Measurements from ENCODE around the gene PRDM16. TPM values are rescaled to one million over a fixed set of nuclear protein-coding genes. Genes with fewer than 3 reads are reported as not detected.

The PRDM16 gene
- total RNA-seq, 1 donor = 6.5 TPM

- Histone ChIP-seq H3K4me3 (ENCODE audit: insufficient read depth, low read length) (no peak overlapping the region), H3K27ac (ENCODE audit: low read depth, low read length) (no peak overlapping the region), H3K4me1 (ENCODE audit: insufficient read depth, low read length) (no peaks in the 10 kb centered on the region), H3K27me3 (ENCODE audit: insufficient read depth, low read length) (no peaks in the 10 kb centered on the region), H3K9me3 (ENCODE audit: low read depth, low read length) (no peaks in the 10 kb centered on the region), H3K36me3 (ENCODE audit: insufficient read depth, low read length) (no peaks in the 10 kb centered on the region), H4K20me1 (ENCODE audit: insufficient read depth, low read length) (no peaks in the 10 kb centered on the region), H2AFZ (ENCODE audit: low read length) (no peak overlapping the region), H3K4me2 (ENCODE audit: insufficient read depth, low read length) (no peak overlapping the region), H3K79me2 (ENCODE audit: insufficient read depth, low read length) (no peaks in the 10 kb centered on the region)
- TF ChIP-seq CTCF (IDR thresholded peaks at IDR 0.05; ENCODE audit: extremely low read depth, low read depth, low read length) = no peak
- DNase-seq (ENCODE audit: insufficient read length, low spot score, missing footprints) = peak; percentile 56
Measured at GRCh38 chr1:3028531-3029282, 40.3 kb upstream of the PRDM16 start.

- no peak overlapping the region for H2AFZ ChIP-seq (ENCODE audit: low read length)
- no peak overlapping the region for H3K4me2 ChIP-seq (ENCODE audit: insufficient read depth, low read length)
- peak; percentile 58 for DNase-seq (ENCODE audit: insufficient read length, low spot score, missing footprints)
- H4K20me1 ChIP-seq (ENCODE audit: insufficient read depth, low read length) = no peaks in the 10 kb centered on the region
- H3K4me1 ChIP-seq (ENCODE audit: insufficient read depth, low read length) = no peaks in the 10 kb centered on the region
- H3K36me3 ChIP-seq (ENCODE audit: insufficient read depth, low read length) = no peaks in the 10 kb centered on the region
- TF ChIP-seq CTCF (IDR thresholded peaks at IDR 0.05; ENCODE audit: extremely low read depth, low read depth, low read length) = no peak
- H3K27me3 ChIP-seq (ENCODE audit: insufficient read depth, low read length) = no peaks in the 10 kb centered on the region
- H3K4me3 ChIP-seq (ENCODE audit: insufficient read depth, low read length) = no peak overlapping the region
- H3K79me2 ChIP-seq (ENCODE audit: insufficient read depth, low read length) = no peaks in the 10 kb centered on the region
- H3K27ac ChIP-seq (ENCODE audit: low read depth, low read length) = no peak overlapping the region
- no peaks in the 10 kb centered on the region for H3K9me3 ChIP-seq (ENCODE audit: low read depth, low read length)
Measured at GRCh38 chr1:3029481-3029961, 39.5 kb upstream of the PRDM16 start.

- Histone ChIP-seq H4K20me1 (ENCODE audit: insufficient read depth, low read length) (no peaks in the 10 kb centered on the region), H3K27me3 (ENCODE audit: insufficient read depth, low read length) (no peaks in the 10 kb centered on the region), H3K4me1 (ENCODE audit: insufficient read depth, low read length) (no peaks in the 10 kb centered on the region), H3K4me2 (ENCODE audit: insufficient read depth, low read length) (no peak overlapping the region), H3K4me3 (ENCODE audit: insufficient read depth, low read length) (no peak overlapping the region), H3K36me3 (ENCODE audit: insufficient read depth, low read length) (no peaks in the 10 kb centered on the region), H3K79me2 (ENCODE audit: insufficient read depth, low read length) (no peaks in the 10 kb centered on the region), H3K27ac (ENCODE audit: low read depth, low read length) (no peak overlapping the region), H2AFZ (ENCODE audit: low read length) (no peak overlapping the region), H3K9me3 (ENCODE audit: low read depth, low read length) (no peaks in the 10 kb centered on the region)
- TF ChIP-seq CTCF (IDR thresholded peaks at IDR 0.05; ENCODE audit: extremely low read depth, low read depth, low read length) = no peak
- peak; percentile 38 for DNase-seq (ENCODE audit: insufficient read length, low spot score, missing footprints)
Measured at GRCh38 chr1:3029991-3030662, 38.9 kb upstream of the PRDM16 start.

Data from osteoblast (primary cell).